ENCODE data around the gene TSR3.

The TSR3 gene

GRCh38 chr16:1338119-1338730, 13.5 kb downstream of the TSR3 start:
- H3K79me2 ChIP-seq (ENCODE audit: low read length): no peaks in the 10 kb centered on the region
- peaks cover 53% of the 10 kb centered on the region for H3K27me3 ChIP-seq (replicated peaks; ENCODE audit: insufficient read depth, low read length)
- H3F3A ChIP-seq (ENCODE audit: insufficient read depth, low read length): no peaks in the 10 kb centered on the region
- peaks cover 7% of the 10 kb centered on the region for H3K4me1 ChIP-seq (ENCODE audit: low read length)
- no peak overlapping the region for H3K9ac ChIP-seq (ENCODE audit: low read length)
- H3K27ac ChIP-seq (ENCODE audit: low read length): no peak overlapping the region
- H3K9me3 ChIP-seq (replicated peaks; ENCODE audit: insufficient read depth, low read length): no peaks in the 10 kb centered on the region
- H3K4me2 ChIP-seq (ENCODE audit: low read depth, low read length): no peak overlapping the region
- H3K4me3 ChIP-seq (ENCODE audit: low read length): no peak overlapping the region
- H2AFZ ChIP-seq (ENCODE audit: low read length): no peak overlapping the region
- no peak for DNase-seq
- H3K9me2 ChIP-seq (replicated peaks; ENCODE audit: insufficient read depth, low read length): no peaks in the 10 kb centered on the region
- H3K36me3 ChIP-seq (replicated peaks; ENCODE audit: insufficient read depth, low read length): no peaks in the 10 kb centered on the region
- no peaks in the 10 kb centered on the region for H4K20me1 ChIP-seq (ENCODE audit: insufficient read depth, low read length)
- TF ChIP-seq CTCF (IDR thresholded peaks at IDR 0.05; ENCODE audit: low read length) (peak; percentile 35), EZH2 (optimal IDR thresholded peaks at IDR 0.05; ENCODE audit: low read depth, low read length) (no peak), EZH2phosphoT487 (IDR thresholded peaks at IDR 0.05; ENCODE audit: low read length) (no peak)

DNA sequence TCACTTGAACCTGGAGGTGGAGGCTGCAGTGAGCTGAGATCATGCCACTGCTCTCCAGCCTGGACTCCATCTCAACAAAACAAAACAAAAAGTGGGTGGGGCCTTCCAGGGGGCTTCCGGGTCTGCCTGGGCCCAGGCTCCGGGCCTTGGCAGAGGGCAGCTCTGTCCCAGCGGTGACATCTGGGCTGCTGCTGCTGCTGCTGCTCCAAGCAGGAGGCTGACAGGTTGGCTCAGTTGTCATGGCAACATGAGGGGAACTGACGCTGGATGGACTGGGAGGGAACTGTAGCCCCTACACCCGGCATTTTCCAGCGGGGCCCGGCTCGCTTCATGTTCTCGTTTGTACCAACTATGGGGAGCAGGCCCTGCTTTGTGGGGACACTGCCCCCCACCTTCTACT, 14.2 kb downstream of the TSR3 start:
- H3K9ac ChIP-seq (ENCODE audit: low read length): no peak overlapping the region
- H3K79me2 ChIP-seq (ENCODE audit: low read length): no peaks in the 10 kb centered on the region
- peaks cover 8% of the 10 kb centered on the region for H3K4me1 ChIP-seq (ENCODE audit: low read length)
- no peak overlapping the region for H3K4me2 ChIP-seq (ENCODE audit: low read depth, low read length)
- no peaks in the 10 kb centered on the region for H3K36me3 ChIP-seq (replicated peaks; ENCODE audit: insufficient read depth, low read length)
- no peak for DNase-seq
- no peaks in the 10 kb centered on the region for H3F3A ChIP-seq (ENCODE audit: insufficient read depth, low read length)
- no peak overlapping the region for H3K27ac ChIP-seq (ENCODE audit: low read length)
- peaks cover 61% of the 10 kb centered on the region for H3K27me3 ChIP-seq (replicated peaks; ENCODE audit: insufficient read depth, low read length)
- no peaks in the 10 kb centered on the region for H3K9me2 ChIP-seq (replicated peaks; ENCODE audit: insufficient read depth, low read length)
- H4K20me1 ChIP-seq (ENCODE audit: insufficient read depth, low read length): no peaks in the 10 kb centered on the region
- no peaks in the 10 kb centered on the region for H3K9me3 ChIP-seq (replicated peaks; ENCODE audit: insufficient read depth, low read length)
- H2AFZ ChIP-seq (ENCODE audit: low read length): no peak overlapping the region
- H3K4me3 ChIP-seq (ENCODE audit: low read length): no peak overlapping the region
- no peak for TF ChIP-seq EZH2 (optimal IDR thresholded peaks at IDR 0.05; ENCODE audit: low read depth, low read length)
- TF ChIP-seq EZH2phosphoT487 (IDR thresholded peaks at IDR 0.05; ENCODE audit: low read length): no peak
- TF ChIP-seq CTCF (IDR thresholded peaks at IDR 0.05; ENCODE audit: low read length): no peak

DNA sequence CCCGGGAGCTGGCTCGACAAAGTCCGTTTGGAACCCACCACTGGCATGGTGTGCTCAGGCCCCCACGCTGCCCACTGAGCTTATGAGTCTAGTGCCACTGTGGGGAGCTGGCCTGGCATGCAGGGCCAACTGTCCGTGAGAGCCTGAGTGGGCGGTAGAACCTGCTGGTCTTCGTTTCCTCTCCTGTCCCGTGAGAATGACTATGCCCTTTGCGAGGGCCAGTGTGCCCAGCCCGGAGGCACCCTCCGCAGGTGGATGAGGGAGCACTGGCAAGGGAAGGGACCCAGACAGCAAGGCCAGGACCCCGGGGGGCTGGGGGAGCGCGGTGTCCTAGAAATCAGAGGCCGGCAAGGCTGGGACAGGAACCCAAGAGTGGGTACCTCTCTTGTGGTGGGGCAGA, 15.1 kb downstream of the TSR3 start:
- H3K4me1 ChIP-seq (ENCODE audit: low read length): peaks cover 10% of the 10 kb centered on the region
- no peak for DNase-seq
- peaks cover 63% of the 10 kb centered on the region for H3K27me3 ChIP-seq (replicated peaks; ENCODE audit: insufficient read depth, low read length)

More for the DNA sequence above, 15.1 kb downstream of the TSR3 start:
- Histone ChIP-seq H3K4me2 (ENCODE audit: low read depth, low read length) (no peak overlapping the region), H4K20me1 (ENCODE audit: insufficient read depth, low read length) (no peaks in the 10 kb centered on the region), H3K9me3 (replicated peaks; ENCODE audit: insufficient read depth, low read length) (no peaks in the 10 kb centered on the region), H3K4me3 (ENCODE audit: low read length) (no peak overlapping the region), H3K9me2 (replicated peaks; ENCODE audit: insufficient read depth, low read length) (no peaks in the 10 kb centered on the region), H3K36me3 (replicated peaks; ENCODE audit: insufficient read depth, low read length) (no peaks in the 10 kb centered on the region), H3K79me2 (ENCODE audit: low read length) (no peaks in the 10 kb centered on the region), H3F3A (ENCODE audit: insufficient read depth, low read length) (no peaks in the 10 kb centered on the region), H3K27ac (ENCODE audit: low read length) (no peak overlapping the region), H2AFZ (ENCODE audit: low read length) (no peak overlapping the region), H3K9ac (ENCODE audit: low read length) (no peak overlapping the region)
- no peak for TF ChIP-seq EZH2phosphoT487 (IDR thresholded peaks at IDR 0.05; ENCODE audit: low read length)
- TF ChIP-seq EZH2 (optimal IDR thresholded peaks at IDR 0.05; ENCODE audit: low read depth, low read length): no peak
- no peak for TF ChIP-seq CTCF (IDR thresholded peaks at IDR 0.05; ENCODE audit: low read length)
